HepG2 (cell line): ENCODE results near the gene RHBDL1. TPM values are rescaled to one million over a fixed set of nuclear protein-coding genes. Genes with fewer than 3 reads are reported as not detected.

Experiments used
- AGO1 ChIP-seq: fragments of 200-400 bp; formaldehyde crosslinking; IDR thresholded peaks from 2 replicates; pipeline ENCODE4 v1.6.1; 2017; ENCODE audit warnings: mild to moderate bottlenecking, low read depth, low read length, moderate library complexity; ENCODE audit not compliant: poor library complexity, severe bottlenecking
- AKAP8 ChIP-seq: sonication (generic); formaldehyde crosslinking; IDR thresholded peaks from 2 replicates; pipeline ENCODE4 v1.5.1; 2020; ENCODE audit warnings: mild to moderate bottlenecking, missing genetic modification reagents
- CHD2 ChIP-seq: IDR thresholded peaks from 2 replicates; pipeline ENCODE4 v1.6.1; 2011; ENCODE audit warnings: low read depth, low read length, improper control_type of control experiment
- DR1 ChIP-seq: sonication (generic); formaldehyde crosslinking; IDR thresholded peaks from 2 replicates; pipeline ENCODE4 v1.8.0; 2021; ENCODE audit warnings: mild to moderate bottlenecking, missing genetic modification reagents, inconsistent platforms
- ETV6 ChIP-seq: sonication (generic); formaldehyde crosslinking; conservative IDR thresholded peaks from 2 replicates; pipeline ENCODE4 v1.4.0; 2020; ENCODE audit warnings: missing genetic modification reagents
- HDAC6 ChIP-seq: fragments of 200-600 bp; sonication (generic); IDR thresholded peaks from 2 replicates; pipeline ENCODE4 v1.7.0; 2017; ENCODE audit warnings: mild to moderate bottlenecking, antibody characterized with exemption, low read length, low read depth
- ISL2 ChIP-seq: sonication (generic); formaldehyde crosslinking; IDR thresholded peaks from 2 replicates; pipeline ENCODE4 v1.5.0; 2020; ENCODE audit warnings: missing genetic modification reagents
- MED8 ChIP-seq: sonication (generic); formaldehyde crosslinking; IDR thresholded peaks from 2 replicates; pipeline ENCODE4 v1.8.1; 2023; ENCODE audit warnings: mild to moderate bottlenecking, missing genetic modification reagents; ENCODE audit not compliant: insufficient replicate concordance
- MZF1 ChIP-seq: sonication (generic); formaldehyde crosslinking; IDR thresholded peaks from 2 replicates; pipeline ENCODE4 v1.8.1; 2023; ENCODE audit warnings: mild to moderate bottlenecking, missing genetic modification reagents, borderline replicate concordance
- ONECUT2 ChIP-seq: sonication (generic); formaldehyde crosslinking; IDR thresholded peaks from 2 replicates; pipeline ENCODE4 v1.4.0; 2020; ENCODE audit warnings: missing genetic modification reagents
- RAD51 ChIP-seq: fragments of 450-650 bp; IDR thresholded peaks from 2 replicates; pipeline ENCODE4 v1.6.1; 2016; ENCODE audit warnings: borderline replicate concordance
- ZFYVE20 ChIP-seq: sonication (generic); formaldehyde crosslinking; IDR thresholded peaks from 2 replicates; pipeline ENCODE4 v1.8.0; 2023; ENCODE audit warnings: low read depth, mild to moderate bottlenecking, moderate library complexity, missing genetic modification reagents, borderline replicate concordance
- ZHX1 ChIP-seq: sonication (generic); formaldehyde crosslinking; IDR thresholded peaks from 2 replicates; pipeline ENCODE4 v1.8.1; 2022; ENCODE audit warnings: low read depth, mild to moderate bottlenecking, missing genetic modification reagents
- ZKSCAN5 ChIP-seq: sonication (generic); formaldehyde crosslinking; IDR thresholded peaks from 2 replicates; pipeline ENCODE4 v1.5.1; 2020; ENCODE audit warnings: mild to moderate bottlenecking, missing genetic modification reagents
- ZNF709 ChIP-seq: sonication (generic); formaldehyde crosslinking; IDR thresholded peaks from 2 replicates; pipeline ENCODE4 v1.5.0; 2020; ENCODE audit warnings: mild to moderate bottlenecking, missing genetic modification reagents
- ZNF776 ChIP-seq: sonication (generic); formaldehyde crosslinking; IDR thresholded peaks from 2 replicates; pipeline ENCODE4 v1.4.0; 2020; ENCODE audit warnings: mild to moderate bottlenecking, missing genetic modification reagents
- polyA plus RNA-seq, 8 experiments: library from polyadenylated mRNA; depleted of rRNA in 3 of 8; stranded (reverse) in 7 of 8; unstranded in 1 of 8; fragments of >200 nt; fragmentation: Illumina TruSeq in 4 of 8; extraction: Trizol in 4 of 8; gene quantifications; 2 replicates each; pipeline versions ENCODE4 v1.2.1 to v1.2.3, GENCODE V29; 2011 to 2016; ENCODE audit warnings: low read depth in 4 of 8, missing spikeins in 1 of 8, mixed read lengths in 1 of 8; ENCODE audit not compliant: insufficient read depth in 1 of 8
- total RNA-seq, 5 experiments: library from RNA; depleted of rRNA; stranded (reverse); fragments of >200 nt; fragmentation: Illumina TruSeq; extraction: Trizol; gene quantifications; 2 replicates each; pipeline ENCODE4 v1.2.3, GENCODE V29; 2016; ENCODE audit warnings: low read depth in 1 of 5
- TF ChIP-seq, protein P1 (sequence below): sonication (generic); formaldehyde crosslinking; conservative IDR thresholded peaks from 2 replicates; pipeline ENCODE4 v1.8.0; 2022; ENCODE audit warnings: low read depth, missing genetic modification reagents
- TF ChIP-seq, protein P2 (sequence below): sonication (generic); formaldehyde crosslinking; conservative IDR thresholded peaks from 2 replicates; pipeline ENCODE4 v1.8.1; 2023; ENCODE audit warnings: missing genetic modification reagents
- TF ChIP-seq, protein P3 (sequence below): sonication (generic); formaldehyde crosslinking; IDR thresholded peaks from 2 replicates; pipeline ENCODE4 v1.5.0; 2020; ENCODE audit warnings: mild to moderate bottlenecking, missing genetic modification reagents
- TF ChIP-seq, protein P4 (sequence below): sonication (generic); formaldehyde crosslinking; IDR thresholded peaks from 2 replicates; pipeline ENCODE4 v1.8.1; 2023; ENCODE audit warnings: mild to moderate bottlenecking, moderate library complexity, missing genetic modification reagents

The RHBDL1 gene
- total and polyA plus RNA-seq, 2 of the 13 experiments (the other 11 are each of a cell fraction or from before 2014, with no cell fraction given): 1.8 to 3.8 TPM

DNA sequence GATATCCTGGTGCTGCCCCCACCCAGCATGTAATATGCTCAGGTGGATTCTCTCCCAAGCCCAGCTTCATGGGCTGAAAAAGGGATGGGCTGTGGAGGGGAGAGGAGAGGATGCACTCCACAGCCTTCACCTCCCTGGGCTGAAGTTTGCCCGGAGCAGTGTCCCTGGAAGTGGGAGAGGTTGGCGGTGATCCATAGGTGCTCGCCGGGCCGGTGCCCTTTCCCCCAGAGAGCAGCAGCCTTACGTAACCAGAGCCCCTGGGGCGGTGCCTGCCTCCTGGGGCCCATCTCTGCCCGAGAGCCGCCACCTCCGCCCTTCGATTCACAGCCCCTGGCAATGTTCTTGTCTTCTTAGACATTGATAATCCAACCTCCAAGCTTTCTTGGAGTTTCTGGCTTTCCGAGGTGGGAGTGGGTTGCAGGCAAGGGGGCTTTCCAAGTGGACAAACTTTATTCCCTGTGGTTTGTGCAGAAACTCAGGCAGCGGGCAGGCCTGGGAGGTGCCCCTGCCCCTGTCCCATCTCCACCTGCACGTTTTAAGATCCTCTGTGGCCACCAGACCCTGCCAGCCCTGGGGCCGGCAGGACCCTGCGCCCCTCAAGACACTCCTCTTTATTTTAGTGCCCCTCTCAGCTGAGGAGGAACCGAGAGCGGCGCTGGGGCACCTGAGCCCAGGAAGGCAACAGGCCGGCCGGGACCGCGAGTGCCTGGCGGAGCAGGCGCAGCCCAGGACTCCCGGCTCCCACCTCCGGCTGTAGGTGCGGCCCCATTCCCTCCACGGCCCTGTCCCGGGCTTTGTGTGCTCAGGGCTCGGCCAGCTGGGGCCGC lies 29.4 kb upstream of the RHBDL1 start (continued):
- TF ChIP-seq, protein P1, sequence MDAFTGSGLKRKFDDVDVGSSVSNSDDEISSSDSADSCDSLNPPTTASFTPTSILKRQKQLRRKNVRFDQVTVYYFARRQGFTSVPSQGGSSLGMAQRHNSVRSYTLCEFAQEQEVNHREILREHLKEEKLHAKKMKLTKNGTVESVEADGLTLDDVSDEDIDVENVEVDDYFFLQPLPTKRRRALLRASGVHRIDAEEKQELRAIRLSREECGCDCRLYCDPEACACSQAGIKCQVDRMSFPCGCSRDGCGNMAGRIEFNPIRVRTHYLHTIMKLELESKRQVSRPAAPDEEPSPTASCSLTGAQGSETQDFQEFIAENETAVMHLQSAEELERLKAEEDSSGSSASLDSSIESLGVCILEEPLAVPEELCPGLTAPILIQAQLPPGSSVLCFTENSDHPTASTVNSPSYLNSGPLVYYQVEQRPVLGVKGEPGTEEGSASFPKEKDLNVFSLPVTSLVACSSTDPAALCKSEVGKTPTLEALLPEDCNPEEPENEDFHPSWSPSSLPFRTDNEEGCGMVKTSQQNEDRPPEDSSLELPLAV (CRISPR knock-in tag): no peak
- no peak for TF ChIP-seq DR1 (CRISPR knock-in tag)
- no peak for TF ChIP-seq MZF1 (CRISPR knock-in tag)
- 0 out of 2 replicates have a peak, but pooled peaks have one; percentile 69 for TF ChIP-seq ZKSCAN5 (CRISPR knock-in tag)
- TF ChIP-seq ZHX1 (CRISPR knock-in tag): no peak
- TF ChIP-seq, protein P2, sequence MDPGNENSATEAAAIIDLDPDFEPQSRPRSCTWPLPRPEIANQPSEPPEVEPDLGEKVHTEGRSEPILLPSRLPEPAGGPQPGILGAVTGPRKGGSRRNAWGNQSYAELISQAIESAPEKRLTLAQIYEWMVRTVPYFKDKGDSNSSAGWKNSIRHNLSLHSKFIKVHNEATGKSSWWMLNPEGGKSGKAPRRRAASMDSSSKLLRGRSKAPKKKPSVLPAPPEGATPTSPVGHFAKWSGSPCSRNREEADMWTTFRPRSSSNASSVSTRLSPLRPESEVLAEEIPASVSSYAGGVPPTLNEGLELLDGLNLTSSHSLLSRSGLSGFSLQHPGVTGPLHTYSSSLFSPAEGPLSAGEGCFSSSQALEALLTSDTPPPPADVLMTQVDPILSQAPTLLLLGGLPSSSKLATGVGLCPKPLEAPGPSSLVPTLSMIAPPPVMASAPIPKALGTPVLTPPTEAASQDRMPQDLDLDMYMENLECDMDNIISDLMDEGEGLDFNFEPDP: no peak
- no peak for TF ChIP-seq ZNF776 (CRISPR knock-in tag)
- TF ChIP-seq ETV6 (CRISPR knock-in tag): no peak
- TF ChIP-seq AKAP8 (CRISPR knock-in tag): peak; percentile 89
- TF ChIP-seq CHD2: no peak
- TF ChIP-seq ONECUT2: no peak
- no peak for TF ChIP-seq MED8 (CRISPR knock-in tag)
- TF ChIP-seq ZNF709 (CRISPR knock-in tag): no peak
- no peak for TF ChIP-seq ZFYVE20 (CRISPR knock-in tag)
- no peak for TF ChIP-seq HDAC6
- TF ChIP-seq, protein P3, sequence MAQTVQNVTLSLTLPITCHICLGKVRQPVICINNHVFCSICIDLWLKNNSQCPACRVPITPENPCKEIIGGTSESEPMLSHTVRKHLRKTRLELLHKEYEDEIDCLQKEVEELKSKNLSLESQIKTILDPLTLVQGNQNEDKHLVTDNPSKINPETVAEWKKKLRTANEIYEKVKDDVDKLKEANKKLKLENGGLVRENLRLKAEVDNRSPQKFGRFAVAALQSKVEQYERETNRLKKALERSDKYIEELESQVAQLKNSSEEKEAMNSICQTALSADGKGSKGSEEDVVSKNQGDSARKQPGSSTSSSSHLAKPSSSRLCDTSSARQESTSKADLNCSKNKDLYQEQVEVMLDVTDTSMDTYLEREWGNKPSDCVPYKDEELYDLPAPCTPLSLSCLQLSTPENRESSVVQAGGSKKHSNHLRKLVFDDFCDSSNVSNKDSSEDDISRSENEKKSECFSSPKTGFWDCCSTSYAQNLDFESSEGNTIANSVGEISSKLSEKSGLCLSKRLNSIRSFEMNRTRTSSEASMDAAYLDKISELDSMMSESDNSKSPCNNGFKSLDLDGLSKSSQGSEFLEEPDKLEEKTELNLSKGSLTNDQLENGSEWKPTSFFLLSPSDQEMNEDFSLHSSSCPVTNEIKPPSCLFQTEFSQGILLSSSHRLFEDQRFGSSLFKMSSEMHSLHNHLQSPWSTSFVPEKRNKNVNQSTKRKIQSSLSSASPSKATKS (CRISPR knock-in tag): no peak
- TF ChIP-seq, protein P4, sequence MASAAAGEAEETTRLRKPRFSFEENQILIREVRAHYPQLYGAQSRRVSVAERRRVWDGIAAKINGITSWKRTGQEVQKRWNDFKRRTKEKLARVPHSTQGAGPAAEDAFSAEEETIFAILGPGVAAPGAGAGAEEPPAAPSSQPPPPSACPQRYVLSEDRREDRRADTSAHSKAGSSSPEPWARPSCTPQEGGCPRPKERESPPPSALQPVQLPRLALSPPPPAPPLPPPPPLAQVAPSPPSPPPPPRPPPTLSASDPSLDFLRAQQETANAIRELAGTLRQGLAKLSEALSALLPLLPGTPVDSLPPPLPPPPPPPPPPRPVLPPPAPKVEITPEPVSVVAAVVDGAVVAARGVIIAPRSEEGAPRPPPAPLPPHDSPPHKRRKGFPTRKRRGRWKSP (CRISPR knock-in tag): no peak
- no peak for TF ChIP-seq RAD51
- TF ChIP-seq AGO1: peak; percentile 95
- TF ChIP-seq ISL2 (CRISPR knock-in tag): 0 out of 2 replicates have a peak, but pooled peaks have one; percentile 42
